ENCODE data around the gene IL5.
"Not testable (repeated sequence)": the region's sequence is repeated elsewhere in the genome, so short reads cannot be mapped to it uniquely, and the experiment has no call there.

IL5 gene

GRCh38 chr5:132566657-132567056 lies 23.3 kb upstream of the IL5 start:
- DNase-seq (ENCODE audit: extremely low spot score): no peak
- TF ChIP-seq CTCF (IDR thresholded peaks at IDR 0.05; ENCODE audit: control extremely low read depth, extremely low read depth, low read depth, missing control alignments): no peak
- ChIA-PET POLR2A (no interaction called here), CTCF (interaction anchor here (1.1 to 1.4 kb wide), 3 partner anchors 10 to 66 kb away, joined by 3 to 4 read pairs (median 4); partner anchors contain the start of gene RAD50)

GRCh38 chr5:132564555-132564954 lies 21.2 kb upstream of the IL5 start:
- POLR2A ChIA-PET; DNase-seq (ENCODE audit: extremely low spot score); CTCF ChIA-PET: not testable (repeated sequence)

GRCh38 chr5:132561601-132562000 lies 18.3 kb upstream of the IL5 start:
- no peak for TF ChIP-seq CTCF (IDR thresholded peaks at IDR 0.05; ENCODE audit: control extremely low read depth, extremely low read depth, low read depth, missing control alignments)
- CTCF ChIA-PET: interaction anchor here (0.9 to 1.0 kb wide), 2 partner anchors 26 to 28 kb away, joined by 3 read pairs; no protein-coding TSS in a partner anchor
- POLR2A ChIA-PET: no interaction called here
- no peak for DNase-seq (ENCODE audit: extremely low spot score)

GRCh38 chr5:132559383-132560060 lies 16.2 kb upstream of the IL5 start:
- DNase-seq (ENCODE audit: extremely low spot score): no peak
- ChIA-PET POLR2A (no interaction called here), CTCF (interaction anchor here (1.1 to 1.7 kb wide), 3 partner anchors 33 to 261 kb away, joined by 3 to 4 read pairs (median 3); no protein-coding TSS in a partner anchor)
- no peak for TF ChIP-seq CTCF (IDR thresholded peaks at IDR 0.05; ENCODE audit: control extremely low read depth, extremely low read depth, low read depth, missing control alignments)

- no peak for TF ChIP-seq CTCF (IDR thresholded peaks at IDR 0.05; ENCODE audit: control extremely low read depth, extremely low read depth, low read depth, missing control alignments)
- DNase-seq (ENCODE audit: extremely low spot score): peak; percentile 37
- CTCF ChIA-PET: interaction anchor here (1.8 kb wide), 1 partner anchor 8 kb away, joined by 4 read pairs; no protein-coding TSS in a partner anchor
- POLR2A ChIA-PET: interaction anchor here (0.6 kb wide), 1 partner anchor 73 kb away, joined by 3 read pairs; no protein-coding TSS in a partner anchor
Measured at GRCh38 chr5:132557478-132558172, 14.3 kb upstream of the IL5 start.

GRCh38 chr5:132556763-132557477 lies 13.6 kb upstream of the IL5 start, which contains the start of gene RAD50:
Gene RAD50 (plus strand): TSS chr5:132556977. CDS start chr5:132557325, 348 bp downstream.
- ChIA-PET POLR2A (no interaction called here), CTCF (interaction anchor here (0.8 to 1.8 kb wide), 3 partner anchors 9 to 31 kb away, joined by 3 to 4 read pairs (median 4); no protein-coding TSS in a partner anchor)
- no peak for TF ChIP-seq CTCF (IDR thresholded peaks at IDR 0.05; ENCODE audit: control extremely low read depth, extremely low read depth, low read depth, missing control alignments)
- DNase-seq (ENCODE audit: extremely low spot score): peak; percentile 94

Data from GM10248 (cell line).